Activated gamma-delta T cell (primary cell): ENCODE measurements around the gene ZNF592.
"Not testable (repeated sequence)": the region's sequence is repeated elsewhere in the genome, so short reads cannot be mapped to it uniquely, and the experiment has no call there.

Experiments
- DNase-seq: peaks from one replicate; lab custom pipeline; 2025; lab: John Stamatoyannopoulos, UW

ZNF592 gene

GRCh38 chr15:84830036-84830435, 81.6 kb downstream of the ZNF592 start:
- no peak for DNase-seq

GRCh38 chr15:84831028-84831427, 82.6 kb downstream of the ZNF592 start:
- no peak for DNase-seq

- no peak for DNase-seq
Measured at GRCh38 chr15:84831613-84832012, 83.2 kb downstream of the ZNF592 start.

GRCh38 chr15:84832448-84833040, 84.2 kb downstream of the ZNF592 start:
- DNase-seq = no peak

- DNase-seq = no peak
Measured at GRCh38 chr15:84833447-84834228, 85.2 kb downstream of the ZNF592 start.

- DNase-seq = no peak
Measured at GRCh38 chr15:84834229-84834955, 86.0 kb downstream of the ZNF592 start.

GRCh38 chr15:84834969-84835368, 86.6 kb downstream of the ZNF592 start:
- no peak for DNase-seq

- no peak for DNase-seq
Measured at GRCh38 chr15:84835661-84836337, 87.4 kb downstream of the ZNF592 start.

GRCh38 chr15:84836844-84837243, 88.5 kb downstream of the ZNF592 start:
- DNase-seq = no peak

- no peak for DNase-seq
Measured at GRCh38 chr15:84839714-84840113, 91.3 kb downstream of the ZNF592 start.

GRCh38 chr15:84840255-84840654, 91.9 kb downstream of the ZNF592 start:
- DNase-seq = no peak

GRCh38 chr15:84840741-84841429, 92.5 kb downstream of the ZNF592 start:
- DNase-seq = no peak

- DNase-seq = no peak
Measured at GRCh38 chr15:84842781-84843180, 94.4 kb downstream of the ZNF592 start.

- no peak for DNase-seq
Measured at GRCh38 chr15:84844964-84845363, 96.6 kb downstream of the ZNF592 start.

- DNase-seq = not testable (repeated sequence)
Measured at GRCh38 chr15:84845631-84846030, 97.2 kb downstream of the ZNF592 start.

GRCh38 chr15:84846269-84846668, 97.9 kb downstream of the ZNF592 start:
- no peak for DNase-seq

- no peak for DNase-seq
Measured at GRCh38 chr15:84847382-84847781, 99.0 kb downstream of the ZNF592 start.

GRCh38 chr15:84852212-84852611, 103.8 kb downstream of the ZNF592 start:
- DNase-seq = no peak

GRCh38 chr15:84855136-84855535, 106.7 kb downstream of the ZNF592 start:
- no peak for DNase-seq

GRCh38 chr15:84855765-84856164, 107.4 kb downstream of the ZNF592 start:
- no peak for DNase-seq
